GM19468 (cell line): ENCODE measurements around the gene WNT4.
"Not testable (repeated sequence)": the region's sequence is repeated elsewhere in the genome, so short reads cannot be mapped to it uniquely, and the experiment has no call there.

Experiments used
- ATAC-seq: cut with Tn5 transposase; IDR thresholded peaks from one replicate; pipeline ENCODE4 v1.9.1; 2021; ENCODE audit warnings: mild to moderate bottlenecking, moderate library complexity, moderate number of reproducible peaks; ENCODE audit not compliant: unreplicated experiment; ENCODE audit errors: extremely low read depth

WNT4 gene

DNA sequence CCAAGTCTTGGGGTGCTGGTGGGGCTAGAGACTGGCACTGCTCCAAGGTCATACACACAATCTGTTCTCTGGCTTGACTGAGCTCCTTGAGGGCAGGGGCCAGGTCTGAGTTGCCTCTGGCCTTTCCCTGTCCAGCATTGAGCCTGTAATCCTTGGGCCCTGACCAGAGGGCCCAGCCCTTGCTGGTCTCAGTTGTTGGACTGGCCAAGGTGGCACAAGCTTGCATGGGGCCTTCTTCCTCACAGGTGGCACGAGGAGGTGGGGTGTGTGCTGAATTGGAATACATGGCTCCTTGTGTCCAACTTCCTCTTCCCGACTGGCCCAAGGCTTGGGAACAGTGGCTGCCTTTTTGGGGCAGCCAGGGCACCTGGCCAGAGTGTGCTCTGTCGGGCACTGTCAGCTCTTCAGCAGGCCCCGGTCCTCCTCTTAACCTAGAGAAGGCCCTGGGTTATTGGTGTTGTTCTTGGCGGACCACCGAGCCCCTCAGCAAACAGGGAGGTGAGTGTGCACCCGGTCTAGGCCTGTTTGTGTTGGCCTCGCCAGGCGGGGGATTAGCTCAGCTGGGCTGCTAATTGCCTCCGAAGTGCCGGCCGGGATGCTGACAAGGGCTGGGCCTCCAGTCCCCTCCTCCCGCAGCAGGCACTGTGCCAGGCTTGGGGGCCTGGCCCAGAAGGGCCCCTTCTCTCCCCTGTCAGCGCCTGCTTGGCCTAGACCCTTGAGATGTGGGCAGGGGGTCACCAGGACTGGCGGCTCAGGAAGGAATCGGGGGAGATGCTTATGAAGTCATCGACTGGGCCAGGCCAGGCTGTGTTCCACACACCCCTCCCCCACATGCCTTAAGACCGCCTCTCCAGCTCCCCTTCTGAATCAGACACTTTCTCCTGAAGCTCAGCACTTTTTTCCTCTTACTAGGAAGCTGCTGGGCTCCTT lies 28.5 kb downstream of the WNT4 start:
- no peak for ATAC-seq

DNA sequence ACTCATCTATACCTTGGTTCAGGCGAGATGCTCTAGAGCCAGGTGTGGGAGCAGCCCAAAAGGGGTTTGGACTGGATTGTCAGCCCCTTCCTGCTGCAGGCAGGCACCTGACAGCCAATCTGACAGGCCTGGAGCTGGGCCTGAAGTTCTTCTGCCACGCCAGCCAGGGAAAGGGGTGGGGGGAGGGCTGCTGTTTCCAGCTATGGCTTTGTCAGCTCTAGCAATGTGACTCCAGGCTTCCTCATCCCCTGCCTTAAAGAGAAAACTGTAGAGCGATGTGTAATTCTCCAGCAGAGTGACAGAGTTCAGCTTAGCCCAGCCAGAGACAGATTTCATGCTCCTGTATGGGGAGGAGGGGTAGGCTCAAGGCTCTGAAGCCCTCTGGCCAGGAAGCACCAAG lies 30.3 kb downstream of the WNT4 start:
- no peak for ATAC-seq

DNA sequence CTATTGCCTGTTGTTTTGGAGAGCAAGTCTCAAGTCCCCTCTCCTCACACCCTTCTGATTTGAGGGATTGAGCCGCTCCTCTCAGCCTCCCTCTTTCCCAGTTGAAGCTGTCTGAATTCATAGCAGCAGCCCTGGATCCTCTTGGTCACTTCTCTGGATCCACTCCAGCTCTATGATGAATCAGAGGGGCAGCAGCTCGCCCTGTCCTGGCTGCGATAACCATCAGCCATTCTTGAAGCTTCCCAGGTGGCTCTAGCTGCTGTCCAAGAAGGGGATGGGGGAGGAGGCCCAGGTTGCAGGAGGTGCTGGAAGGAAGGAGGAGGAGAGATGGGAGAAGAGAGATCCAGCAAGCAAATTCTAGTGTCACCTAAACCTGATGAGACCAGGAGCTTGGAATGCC lies 31.3 kb downstream of the WNT4 start:
- ATAC-seq: no peak

DNA sequence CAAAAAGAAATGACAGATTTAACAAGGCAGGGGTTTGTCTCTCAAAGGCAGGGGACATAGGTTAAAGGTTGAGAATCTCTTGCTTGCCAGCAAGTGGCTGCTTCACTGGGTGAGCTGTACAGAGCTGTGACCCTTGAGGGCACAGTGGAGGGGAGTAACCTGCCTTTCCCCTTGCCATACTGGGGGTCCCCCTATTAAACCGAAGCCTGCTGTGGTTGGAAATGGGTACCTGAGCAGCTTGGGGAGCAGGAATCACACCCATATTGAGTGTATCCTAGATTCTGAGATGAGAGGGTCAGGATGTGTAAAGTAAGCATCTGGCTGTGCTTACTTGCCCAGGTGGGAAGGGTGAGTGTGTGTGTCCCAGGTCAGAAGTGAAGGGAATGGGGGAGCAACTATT lies 31.8 kb downstream of the WNT4 start:
- ATAC-seq: no peak

DNA sequence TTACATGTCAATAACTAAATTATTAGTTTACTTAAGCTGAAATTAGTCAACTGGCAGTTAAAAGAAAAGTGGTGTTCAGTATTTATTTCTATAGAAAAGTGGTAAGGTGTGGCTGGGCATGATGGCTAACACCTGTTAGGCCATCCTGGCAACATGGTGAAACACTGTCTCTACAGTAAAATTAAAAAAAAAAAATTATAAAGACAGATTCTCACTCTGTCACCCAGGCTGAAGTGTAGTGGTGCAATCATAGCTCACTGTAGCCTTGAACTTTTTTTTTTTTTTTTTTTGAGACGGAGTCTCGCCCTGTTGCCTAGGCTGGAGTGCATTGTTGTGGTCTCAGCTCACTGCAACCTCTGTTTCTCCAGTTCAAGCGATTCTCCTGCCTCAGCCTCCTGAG lies 32.9 kb downstream of the WNT4 start:
- ATAC-seq: no peak

DNA sequence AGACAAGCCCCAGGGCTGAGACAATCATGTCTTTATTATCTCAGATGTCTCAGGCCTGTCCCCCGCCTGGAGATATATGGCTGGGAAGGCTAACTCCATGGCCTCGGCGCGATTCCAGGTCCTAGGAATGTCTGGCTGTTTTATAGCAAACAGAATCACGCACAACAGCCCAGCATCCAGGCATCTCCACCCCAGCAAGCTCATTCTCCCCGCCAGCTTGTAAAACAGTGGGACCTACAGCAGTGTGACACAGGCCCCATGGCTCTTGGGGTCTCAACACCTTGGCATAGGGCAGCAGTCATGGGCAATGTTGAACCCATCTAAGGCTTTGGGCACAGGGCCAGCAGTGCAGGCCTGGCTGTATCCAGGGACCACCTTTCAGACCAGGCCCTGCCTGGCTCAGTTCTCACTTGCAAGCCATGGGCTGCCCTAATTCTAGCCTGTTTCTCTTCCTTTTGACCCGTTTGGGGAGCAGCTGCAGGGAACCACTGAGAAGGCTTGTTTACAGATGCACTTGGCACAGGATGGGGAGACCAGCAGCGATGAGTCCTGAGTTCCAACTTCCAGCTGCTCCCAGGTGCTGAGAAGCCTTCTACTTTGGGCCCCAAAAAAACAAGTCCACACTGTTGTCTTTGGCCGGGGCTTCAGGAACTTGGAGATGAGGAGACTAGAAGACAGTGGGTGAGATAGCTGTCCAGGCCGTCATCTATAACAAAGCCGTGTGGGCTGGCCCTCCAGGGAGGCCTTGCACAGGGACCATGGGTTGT lies 34.4 kb downstream of the WNT4 start:
- ATAC-seq: no peak

DNA sequence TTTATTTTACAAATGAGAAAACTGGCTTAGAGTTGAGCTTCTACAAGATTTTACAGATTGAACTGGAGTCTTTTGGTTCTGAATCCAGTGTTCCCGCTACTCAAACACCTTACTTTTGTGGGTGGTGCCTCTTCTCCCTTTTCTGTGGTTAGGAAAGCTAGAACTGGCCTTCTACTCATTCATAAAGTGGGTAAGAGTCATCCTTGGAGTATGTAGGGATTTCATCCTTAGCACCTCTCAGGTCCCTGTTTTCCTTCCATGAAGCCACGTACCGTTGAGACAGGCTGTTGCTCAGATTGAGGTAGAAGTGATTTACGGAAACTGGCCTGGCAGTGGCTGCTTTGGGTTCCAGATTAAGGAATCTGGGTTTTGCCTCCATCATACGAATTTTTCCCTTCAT lies 35.8 kb downstream of the WNT4 start:
- no peak for ATAC-seq

DNA sequence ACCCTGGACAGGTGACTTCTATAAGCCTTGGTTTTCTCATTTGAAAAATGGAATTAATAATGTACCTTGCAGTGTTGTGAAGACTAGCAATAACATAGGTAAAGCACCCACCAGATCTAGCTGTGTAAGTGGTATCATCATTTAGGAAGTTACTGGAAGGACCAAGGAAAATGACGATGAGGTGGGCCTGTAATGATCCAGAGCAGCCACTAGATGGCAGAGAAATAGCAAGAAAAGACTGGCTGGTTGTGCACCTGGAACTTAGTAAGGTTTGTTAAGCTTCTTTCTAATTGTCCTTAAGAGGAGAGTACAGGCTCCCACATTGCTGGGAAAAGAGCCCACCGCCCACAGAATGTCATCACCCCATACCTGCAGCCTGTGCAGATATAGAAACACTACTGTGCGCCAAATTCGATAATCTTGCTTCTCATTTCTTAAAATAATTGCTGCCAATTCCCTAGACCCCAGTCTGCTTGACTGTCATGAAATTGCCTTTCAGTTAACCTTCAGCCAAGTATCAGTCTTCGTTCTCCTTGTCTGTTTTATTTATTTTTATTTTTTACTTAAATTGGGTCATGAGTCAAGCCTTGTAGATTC lies 37.2 kb downstream of the WNT4 start:
- no peak for ATAC-seq

DNA sequence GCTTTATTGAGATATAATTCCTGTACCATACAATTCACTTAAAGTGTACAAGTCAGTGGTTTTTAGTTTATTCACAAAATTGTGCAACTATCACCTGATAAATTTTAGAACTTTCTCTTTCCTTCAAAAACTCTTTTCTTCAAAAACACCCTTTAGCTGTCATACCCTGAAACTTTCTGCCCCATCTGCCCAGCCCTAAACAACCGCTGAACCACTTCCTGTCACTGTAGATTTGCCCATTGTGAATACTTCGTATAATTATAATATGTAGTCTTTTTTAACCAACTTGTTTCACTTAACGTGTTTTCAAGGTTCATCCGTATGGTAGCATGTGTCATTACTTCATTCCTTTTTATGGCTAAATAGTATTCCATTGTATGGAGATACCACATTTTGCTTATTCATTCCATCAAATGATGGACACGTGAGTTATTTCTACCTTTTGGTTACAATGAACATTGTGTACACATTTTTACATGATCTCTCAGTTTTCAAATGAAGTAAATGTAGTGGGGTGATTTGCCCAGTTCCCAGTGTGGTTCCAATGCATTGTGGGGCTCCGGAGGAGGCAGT lies 37.9 kb downstream of the WNT4 start:
- ATAC-seq: no peak

DNA sequence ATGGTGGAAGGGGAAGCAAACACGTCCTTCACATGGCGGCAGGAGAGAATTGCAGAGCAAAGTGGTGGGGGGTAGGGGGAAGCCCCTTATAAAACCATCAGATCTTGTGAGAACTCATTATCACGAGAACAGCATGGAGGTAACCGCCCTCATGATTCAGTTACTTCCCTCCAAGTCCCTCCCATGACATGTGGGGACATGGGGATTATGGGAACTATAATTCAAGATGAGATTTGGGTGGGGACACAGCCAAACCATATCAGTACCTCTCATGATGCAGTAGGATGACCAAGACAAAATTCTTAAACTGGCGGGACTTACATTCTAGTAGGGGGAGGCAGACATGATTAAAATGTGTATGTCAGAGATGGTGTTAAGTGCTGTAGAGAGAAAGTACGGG lies 38.8 kb downstream of the WNT4 start:
- ATAC-seq: no peak

DNA sequence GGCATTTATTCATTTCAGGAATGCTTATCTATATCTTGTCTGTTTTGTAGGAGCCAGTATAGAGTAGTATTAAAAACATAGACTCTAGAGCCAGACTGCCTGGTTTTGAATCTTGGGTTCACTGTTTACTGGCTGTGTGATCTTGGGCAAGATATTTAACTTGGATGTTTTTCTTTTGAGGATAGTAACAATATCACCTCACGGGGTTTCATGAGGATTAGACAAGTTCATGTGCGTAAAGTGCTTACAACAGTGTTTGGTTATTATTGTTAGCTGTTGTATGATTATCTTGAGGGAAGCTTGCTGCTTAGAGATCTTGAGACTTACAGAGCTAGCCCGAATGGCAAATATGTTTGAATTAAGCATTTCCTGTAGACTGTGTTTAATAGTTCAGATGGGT lies 40.2 kb downstream of the WNT4 start:
- no peak for ATAC-seq

DNA sequence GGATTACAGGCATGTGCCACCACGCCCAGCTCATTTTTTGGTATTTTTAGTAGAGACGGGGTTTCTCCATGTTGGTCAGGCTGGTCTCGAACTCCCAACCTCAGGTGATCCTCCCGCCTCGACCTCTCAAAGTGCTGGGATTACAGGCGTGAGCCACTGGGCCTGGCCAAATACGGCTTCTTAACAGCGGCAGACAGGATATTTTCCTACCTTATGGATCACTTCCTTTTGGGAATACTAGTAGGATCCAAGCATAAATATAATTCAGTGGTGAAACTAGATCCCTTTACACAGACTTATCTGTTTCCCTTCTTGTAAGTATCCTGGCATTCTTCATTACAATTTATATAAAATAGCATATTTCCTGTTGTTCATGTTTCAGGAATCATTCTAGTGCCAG lies 40.9 kb downstream of the WNT4 start:
- ATAC-seq: no peak

DNA sequence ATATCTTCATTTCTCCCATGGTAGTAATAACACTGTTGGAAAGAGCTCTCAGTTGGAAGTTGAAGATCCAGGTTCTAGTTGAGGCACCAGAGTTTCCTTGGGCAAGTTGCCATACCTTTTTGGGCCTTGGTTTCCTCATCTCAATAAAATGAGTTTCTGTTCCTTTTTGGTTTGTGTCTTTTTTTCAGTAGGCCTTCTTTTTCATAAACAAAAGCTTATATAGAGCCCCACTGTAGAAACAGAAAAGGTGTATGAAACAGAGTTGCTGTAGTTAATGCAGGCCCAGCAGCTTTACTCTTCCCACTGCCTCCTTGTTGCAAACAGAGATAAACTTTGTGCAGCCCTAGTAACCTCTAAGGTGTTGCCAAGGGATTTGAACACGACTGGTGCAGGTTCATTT lies 41.7 kb downstream of the WNT4 start:
- ATAC-seq: no peak

DNA sequence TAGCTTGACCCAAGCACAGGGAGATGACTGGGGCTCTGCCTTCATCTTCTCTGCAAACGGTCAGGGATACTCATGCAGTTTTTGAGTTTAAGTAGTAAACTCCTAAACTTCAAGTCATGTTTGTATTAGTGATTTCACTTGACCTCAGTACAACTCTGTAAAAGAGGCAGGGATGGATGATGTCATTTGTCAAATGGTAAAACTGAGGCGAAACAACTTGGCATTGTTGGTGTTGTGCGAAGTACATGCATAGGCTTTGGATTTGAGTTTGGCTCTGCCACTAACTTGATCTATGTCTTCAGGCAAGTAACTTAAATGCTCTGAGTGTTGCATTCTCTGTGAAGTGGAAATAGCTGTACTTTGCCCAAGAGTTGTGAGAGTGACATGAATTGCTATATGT lies 42.7 kb downstream of the WNT4 start:
- ATAC-seq: no peak

DNA sequence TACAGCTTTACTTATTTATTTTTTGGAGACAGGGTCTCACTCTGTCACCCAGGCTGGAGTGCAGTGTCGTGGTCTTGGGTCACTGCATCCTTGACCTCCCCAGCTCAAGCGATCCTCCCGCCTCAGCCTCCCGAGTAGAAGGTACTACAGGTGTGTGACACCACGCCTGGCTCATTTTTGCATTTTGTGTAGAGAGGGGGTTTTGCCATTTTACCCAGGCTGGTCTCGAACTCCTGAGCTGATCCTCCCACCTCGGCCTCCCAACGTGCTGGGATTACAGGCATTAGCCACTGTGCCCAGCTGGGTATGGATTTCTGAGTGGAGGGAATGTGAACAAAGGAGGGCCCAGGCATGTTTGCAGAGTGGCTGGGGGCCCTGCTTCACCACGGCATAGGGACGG lies 44.1 kb downstream of the WNT4 start:
- ATAC-seq: no peak

DNA sequence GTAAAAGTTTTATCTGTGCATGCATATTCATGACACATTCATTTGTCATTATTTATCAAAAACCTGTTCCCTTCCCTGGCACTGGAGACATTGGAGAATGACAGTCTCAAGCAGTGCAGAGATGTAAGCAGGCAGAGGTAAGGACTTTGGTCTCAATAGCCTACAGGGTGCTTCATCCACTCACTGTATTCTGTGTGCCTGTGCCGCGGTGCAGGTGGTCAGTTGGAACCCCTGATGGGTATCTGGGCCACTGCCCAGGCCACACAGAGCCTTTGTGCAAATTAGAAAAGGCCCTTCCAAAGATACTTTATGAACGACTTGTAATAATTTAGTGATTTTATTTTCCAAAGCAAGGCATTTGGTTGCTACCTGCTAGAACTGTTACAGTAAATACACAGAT lies 46.4 kb downstream of the WNT4 start:
- ATAC-seq: no peak

DNA sequence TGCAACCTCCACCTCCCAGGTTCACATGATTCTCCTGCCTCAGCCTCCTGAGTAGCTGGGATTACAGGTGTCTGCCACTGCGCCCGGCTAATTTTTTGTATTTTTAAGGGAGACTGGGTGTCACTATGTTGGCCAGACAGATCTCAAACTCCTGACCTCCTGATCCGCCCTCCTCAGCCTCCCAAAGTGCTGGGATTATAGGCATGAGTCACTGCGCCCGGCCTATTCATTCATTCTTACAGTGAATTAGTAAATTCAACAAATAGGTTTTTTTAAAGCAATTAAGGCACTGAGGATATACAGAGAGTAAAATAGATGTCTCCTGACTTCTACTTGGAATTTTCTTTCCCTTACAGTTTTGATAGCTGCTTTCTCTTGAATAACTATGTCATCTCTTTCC lies 46.9 kb downstream of the WNT4 start:
- no peak for ATAC-seq

DNA sequence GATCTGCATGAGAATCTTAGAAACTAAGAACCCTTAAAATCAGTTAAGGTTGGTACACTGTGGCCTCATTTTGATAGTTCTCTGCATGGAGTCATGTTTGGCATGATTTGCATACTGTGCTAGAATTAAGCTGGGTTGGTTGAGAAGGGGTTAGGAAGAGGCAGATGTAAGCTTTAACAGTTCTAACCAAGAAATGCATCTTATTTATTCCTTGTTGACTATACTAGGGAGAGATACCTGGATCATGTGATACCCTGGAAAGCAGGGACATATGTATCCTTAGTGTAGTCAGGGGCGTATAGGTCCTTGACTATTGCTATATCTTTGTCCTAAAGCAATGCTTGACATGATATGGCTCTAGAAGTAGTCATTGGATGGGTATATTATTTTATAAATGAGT lies 49.4 kb downstream of the WNT4 start:
- ATAC-seq: no peak

DNA sequence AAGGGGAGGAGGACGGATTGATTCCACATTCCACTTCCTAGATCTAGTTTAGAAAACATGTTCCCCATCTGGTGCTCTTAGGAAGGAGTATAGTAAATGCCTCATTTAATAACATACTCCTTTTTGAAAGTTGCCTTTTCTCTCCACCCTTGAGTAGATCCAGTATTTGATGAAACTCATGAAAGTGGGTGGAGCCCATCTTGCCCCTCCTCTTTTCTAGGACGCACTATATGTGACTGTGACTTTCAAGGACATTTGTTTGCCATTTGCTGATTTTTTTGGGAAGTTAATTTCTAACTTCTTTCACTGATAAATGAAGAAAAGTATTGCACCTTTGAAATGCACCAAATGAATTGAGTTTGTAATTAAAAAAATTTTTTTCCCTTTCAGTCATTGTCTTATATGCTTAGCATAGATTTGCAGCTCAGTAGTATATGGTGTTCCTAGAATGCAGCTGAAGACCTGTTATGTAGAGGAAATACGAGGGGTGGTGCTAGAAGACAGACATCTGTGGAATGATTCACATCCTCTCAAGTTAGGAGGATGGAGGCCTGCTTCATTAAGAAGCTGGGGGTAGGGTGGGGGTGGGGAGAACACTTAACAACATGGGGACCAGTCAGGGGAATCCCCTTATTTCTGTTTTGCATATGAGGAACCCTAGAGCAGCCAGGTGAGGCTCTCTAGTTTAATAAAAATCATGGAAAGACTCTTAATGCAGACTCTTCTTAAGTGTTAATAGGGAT lies 50.7 kb downstream of the WNT4 start:
- ATAC-seq: not testable (repeated sequence)

DNA sequence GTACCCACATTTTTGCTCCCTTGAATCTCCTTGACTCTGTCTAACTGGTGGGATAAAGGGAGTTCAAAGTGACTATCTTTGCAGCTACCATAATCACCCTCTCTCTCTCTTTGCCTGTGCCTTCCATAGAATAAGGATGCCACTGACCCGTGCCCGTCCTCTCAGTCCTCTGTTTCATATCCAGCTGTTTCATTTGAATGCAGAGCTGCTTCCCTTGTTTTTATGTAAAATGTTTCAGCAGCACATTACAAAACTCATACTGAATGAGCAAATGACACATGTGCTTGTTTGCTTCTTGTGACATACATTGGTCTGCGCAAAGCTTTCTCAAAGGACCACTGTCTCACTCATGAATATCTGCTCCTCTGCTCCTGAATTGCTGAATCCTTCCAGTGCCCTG lies 52.0 kb downstream of the WNT4 start:
- ATAC-seq: no peak
